Measurements from ENCODE around the gene SERPINE1.

Gene SERPINE1

DNA sequence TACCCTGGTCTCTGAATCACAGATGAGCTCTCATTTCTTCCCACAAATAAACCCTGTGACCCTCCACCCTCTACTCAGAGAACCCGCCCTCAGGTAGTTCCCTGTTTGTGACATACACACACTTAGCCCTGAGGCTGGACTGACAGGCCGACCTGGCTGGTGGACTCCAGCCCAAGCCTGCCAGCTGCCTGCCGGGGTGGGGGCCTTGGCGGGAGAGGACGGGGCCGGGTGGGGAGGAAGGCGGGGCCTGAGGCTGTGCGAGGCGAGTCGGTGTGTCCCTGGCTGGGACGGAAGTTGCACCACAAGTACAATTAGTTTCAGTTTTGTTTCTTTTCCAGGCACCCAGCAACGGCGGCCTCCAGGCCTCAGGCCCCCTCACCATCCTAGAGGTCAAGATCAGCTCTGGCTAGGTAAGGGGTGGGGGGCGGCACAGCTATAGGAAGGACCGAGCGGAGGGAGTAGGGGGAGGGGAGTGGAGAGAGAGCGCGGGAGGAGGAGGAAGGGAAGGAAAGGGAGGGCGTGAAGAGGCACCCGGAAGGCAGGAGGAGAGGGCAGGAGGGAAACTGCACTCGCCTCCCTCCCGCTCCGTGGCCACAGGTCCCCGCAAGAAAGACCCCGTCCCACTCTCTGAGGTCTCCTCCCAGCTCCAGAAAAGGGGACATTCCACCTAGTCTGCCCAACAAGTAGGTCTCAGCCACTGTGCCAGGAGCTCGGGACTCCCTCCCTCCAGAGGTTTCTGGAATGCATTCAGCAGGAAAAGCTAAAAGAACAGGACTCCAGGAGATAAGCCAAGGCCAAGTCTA, 41.5 kb upstream of the SERPINE1 start, which contains the start of gene TRIM56 (continued):
- TF ChIP-seq ZNF24 (tag by site-specific recombination; IDR thresholded peaks at IDR 0.05) (peak; percentile 57), ZFP41 (tag by site-specific recombination; IDR thresholded peaks at IDR 0.05; ENCODE audit: borderline replicate concordance) (no peak), KLF16 (tag by site-specific recombination; IDR thresholded peaks at IDR 0.05) (peak; percentile 86), ZNF785 (tag by site-specific recombination; IDR thresholded peaks at IDR 0.05) (no peak), ZNF248 (tag by site-specific recombination; IDR thresholded peaks at IDR 0.05) (no peak), ZNF239 (tag by site-specific recombination; IDR thresholded peaks at IDR 0.05) (no peak), ZNF354C (tag by site-specific recombination; IDR thresholded peaks at IDR 0.05; ENCODE audit: borderline replicate concordance, low read depth) (no peak), ZNF280C (tag by site-specific recombination; IDR thresholded peaks at IDR 0.05) (no peak), MYNN (tag by site-specific recombination; IDR thresholded peaks at IDR 0.05; ENCODE audit: borderline replicate concordance) (no peak), ZNF394 (tag by site-specific recombination; IDR thresholded peaks at IDR 0.05; ENCODE audit: borderline replicate concordance) (peak; percentile 39; the same call in 1 of the 2 replicates), ZNF843 (tag by site-specific recombination; IDR thresholded peaks at IDR 0.05) (no peak; the same call in 1 of the 2 replicates), ZSCAN30 (tag by site-specific recombination; IDR thresholded peaks at IDR 0.05) (0 out of 2 replicates have a peak, but pooled peaks have one; percentile 8), ZNF692 (tag by site-specific recombination; IDR thresholded peaks at IDR 0.05) (no peak; the same call in 1 of the 2 replicates), ZNF449 (tag by site-specific recombination; IDR thresholded peaks at IDR 0.05) (no peak), SP7 (tag by site-specific recombination; IDR thresholded peaks at IDR 0.05) (peak; percentile 83), KLF10 (tag by site-specific recombination; IDR thresholded peaks at IDR 0.05) (no peak), ZBTB7A (tag by site-specific recombination; IDR thresholded peaks at IDR 0.05; ENCODE audit: low read depth) (no peak), ZNF837 (tag by site-specific recombination; IDR thresholded peaks at IDR 0.05) (no peak), ZNF707 (tag by site-specific recombination; IDR thresholded peaks at IDR 0.05) (no peak), ZNF561 (tag by site-specific recombination; IDR thresholded peaks at IDR 0.05; ENCODE audit: borderline replicate concordance) (no peak), ZBTB17 (tag by site-specific recombination; IDR thresholded peaks at IDR 0.05) (no peak; the same call in none of the 2 replicates), GLIS2 (tag by site-specific recombination; IDR thresholded peaks at IDR 0.05) (peak; percentile 84), ZNF560 (tag by site-specific recombination; IDR thresholded peaks at IDR 0.05; ENCODE audit: borderline replicate concordance) (no peak)
- TF ChIP-seq, protein P1, sequence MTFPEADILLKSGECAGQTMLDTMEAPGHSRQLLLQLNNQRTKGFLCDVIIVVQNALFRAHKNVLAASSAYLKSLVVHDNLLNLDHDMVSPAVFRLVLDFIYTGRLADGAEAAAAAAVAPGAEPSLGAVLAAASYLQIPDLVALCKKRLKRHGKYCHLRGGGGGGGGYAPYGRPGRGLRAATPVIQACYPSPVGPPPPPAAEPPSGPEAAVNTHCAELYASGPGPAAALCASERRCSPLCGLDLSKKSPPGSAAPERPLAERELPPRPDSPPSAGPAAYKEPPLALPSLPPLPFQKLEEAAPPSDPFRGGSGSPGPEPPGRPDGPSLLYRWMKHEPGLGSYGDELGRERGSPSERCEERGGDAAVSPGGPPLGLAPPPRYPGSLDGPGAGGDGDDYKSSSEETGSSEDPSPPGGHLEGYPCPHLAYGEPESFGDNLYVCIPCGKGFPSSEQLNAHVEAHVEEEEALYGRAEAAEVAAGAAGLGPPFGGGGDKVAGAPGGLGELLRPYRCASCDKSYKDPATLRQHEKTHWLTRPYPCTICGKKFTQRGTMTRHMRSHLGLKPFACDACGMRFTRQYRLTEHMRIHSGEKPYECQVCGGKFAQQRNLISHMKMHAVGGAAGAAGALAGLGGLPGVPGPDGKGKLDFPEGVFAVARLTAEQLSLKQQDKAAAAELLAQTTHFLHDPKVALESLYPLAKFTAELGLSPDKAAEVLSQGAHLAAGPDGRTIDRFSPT (tag by site-specific recombination; IDR thresholded peaks at IDR 0.05): no peak; the same call in 1 of the 2 replicates
- TF ChIP-seq, protein P2, sequence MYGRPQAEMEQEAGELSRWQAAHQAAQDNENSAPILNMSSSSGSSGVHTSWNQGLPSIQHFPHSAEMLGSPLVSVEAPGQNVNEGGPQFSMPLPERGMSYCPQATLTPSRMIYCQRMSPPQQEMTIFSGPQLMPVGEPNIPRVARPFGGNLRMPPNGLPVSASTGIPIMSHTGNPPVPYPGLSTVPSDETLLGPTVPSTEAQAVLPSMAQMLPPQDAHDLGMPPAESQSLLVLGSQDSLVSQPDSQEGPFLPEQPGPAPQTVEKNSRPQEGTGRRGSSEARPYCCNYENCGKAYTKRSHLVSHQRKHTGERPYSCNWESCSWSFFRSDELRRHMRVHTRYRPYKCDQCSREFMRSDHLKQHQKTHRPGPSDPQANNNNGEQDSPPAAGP (tag by site-specific recombination; IDR thresholded peaks at IDR 0.05): peak; percentile 64; the same call in 1 of the 2 replicates
- TF ChIP-seq, protein P3, sequence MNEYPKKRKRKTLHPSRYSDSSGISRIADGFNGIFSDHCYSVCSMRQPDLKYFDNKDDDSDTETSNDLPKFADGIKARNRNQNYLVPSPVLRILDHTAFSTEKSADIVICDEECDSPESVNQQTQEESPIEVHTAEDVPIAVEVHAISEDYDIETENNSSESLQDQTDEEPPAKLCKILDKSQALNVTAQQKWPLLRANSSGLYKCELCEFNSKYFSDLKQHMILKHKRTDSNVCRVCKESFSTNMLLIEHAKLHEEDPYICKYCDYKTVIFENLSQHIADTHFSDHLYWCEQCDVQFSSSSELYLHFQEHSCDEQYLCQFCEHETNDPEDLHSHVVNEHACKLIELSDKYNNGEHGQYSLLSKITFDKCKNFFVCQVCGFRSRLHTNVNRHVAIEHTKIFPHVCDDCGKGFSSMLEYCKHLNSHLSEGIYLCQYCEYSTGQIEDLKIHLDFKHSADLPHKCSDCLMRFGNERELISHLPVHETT (tag by site-specific recombination; IDR thresholded peaks at IDR 0.05): peak; percentile 72; the same call in 1 of the 2 replicates
- TF ChIP-seq, protein P4, sequence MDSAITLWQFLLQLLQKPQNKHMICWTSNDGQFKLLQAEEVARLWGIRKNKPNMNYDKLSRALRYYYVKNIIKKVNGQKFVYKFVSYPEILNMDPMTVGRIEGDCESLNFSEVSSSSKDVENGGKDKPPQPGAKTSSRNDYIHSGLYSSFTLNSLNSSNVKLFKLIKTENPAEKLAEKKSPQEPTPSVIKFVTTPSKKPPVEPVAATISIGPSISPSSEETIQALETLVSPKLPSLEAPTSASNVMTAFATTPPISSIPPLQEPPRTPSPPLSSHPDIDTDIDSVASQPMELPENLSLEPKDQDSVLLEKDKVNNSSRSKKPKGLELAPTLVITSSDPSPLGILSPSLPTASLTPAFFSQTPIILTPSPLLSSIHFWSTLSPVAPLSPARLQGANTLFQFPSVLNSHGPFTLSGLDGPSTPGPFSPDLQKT (IDR thresholded peaks at IDR 0.05; ENCODE audit: borderline replicate concordance, low read depth, low read length): no peak

All from HEK293 (cell line).